NCI-H82 (cell line): ENCODE results near the gene UBE4B.
A peak's percentile ranks its signal among the peaks of the same experiment; 100 is the strongest.
"Not testable (repeated sequence)": the region's sequence is repeated elsewhere in the genome, so short reads cannot be mapped to it uniquely, and the experiment has no call there.

Experiments
- DNase-seq: peaks from one replicate; lab custom pipeline; 2025; lab: John Stamatoyannopoulos, UW

The UBE4B gene

GRCh38 chr1:10032590-10033358 lies at the start of gene UBE4B:
Gene UBE4B, plus strand, starts transcription at chr1:10032958. Its CDS starts 713 bp downstream, at chr1:10033671.
- peak; percentile 100 for DNase-seq

DNA sequence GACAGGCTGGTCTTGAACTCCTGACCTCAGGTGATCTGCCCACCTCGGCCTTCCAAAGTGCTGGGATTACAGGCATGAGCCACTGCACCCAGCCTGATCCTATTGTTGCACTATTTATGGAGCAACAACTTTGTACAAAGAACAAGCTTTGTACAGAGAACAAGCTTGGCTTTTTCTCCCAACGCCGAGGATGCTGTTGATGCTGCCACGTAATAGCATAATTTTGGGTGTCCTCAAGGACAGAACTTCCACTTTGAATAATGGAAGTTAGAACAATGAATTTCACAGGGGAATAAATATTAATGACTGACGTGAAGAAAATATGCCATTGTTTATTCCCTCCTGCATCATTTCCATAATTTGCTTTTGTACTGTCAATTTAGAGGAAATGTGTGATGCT lies 48.5 kb upstream of the UBE4B start:
- no peak for DNase-seq

DNA sequence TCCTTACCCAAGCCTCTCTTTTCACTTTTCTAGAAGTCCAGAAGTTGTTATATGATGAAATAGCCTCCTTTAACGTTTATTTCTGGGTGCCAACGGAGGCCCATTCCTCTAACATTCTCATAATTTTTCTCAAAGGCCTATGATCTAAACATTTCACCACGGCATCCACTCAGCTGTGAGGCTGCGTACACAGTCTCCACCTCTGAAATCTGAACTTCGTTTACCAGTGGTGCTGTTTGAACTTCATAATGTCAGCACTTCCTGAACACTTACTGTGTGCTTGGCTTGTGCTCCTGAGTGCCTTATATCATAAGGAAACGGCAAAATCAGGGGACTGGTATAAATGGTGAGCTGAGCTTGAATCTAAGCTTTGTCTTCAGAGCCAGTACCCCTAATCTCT lies 47.8 kb upstream of the UBE4B start:
- DNase-seq = no peak

- no peak for DNase-seq
Measured at GRCh38 chr1:9989773-9990172, 43.0 kb upstream of the UBE4B start.

- DNase-seq = no peak
Measured at GRCh38 chr1:9990944-9991343, 41.8 kb upstream of the UBE4B start.

DNA sequence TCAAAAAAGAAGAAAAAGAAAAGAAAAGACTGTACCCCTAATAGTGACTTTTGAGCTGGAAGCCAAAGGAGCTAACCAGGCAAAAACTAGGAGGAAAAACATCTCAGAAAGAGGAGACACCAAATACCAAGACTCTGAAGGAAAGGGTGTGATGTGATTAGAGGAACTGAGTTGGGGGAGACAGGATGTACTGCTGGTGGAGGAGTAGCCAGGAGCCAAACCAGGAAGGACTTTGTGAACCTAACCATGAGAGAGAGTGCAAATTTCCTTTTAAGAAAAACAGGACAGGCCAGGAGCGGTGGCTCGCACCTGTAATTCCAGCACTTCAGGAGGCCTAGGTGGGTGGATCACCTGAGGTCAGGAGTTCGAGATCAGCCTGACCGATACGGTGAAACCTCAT lies 39.8 kb upstream of the UBE4B start:
- no peak for DNase-seq

DNA sequence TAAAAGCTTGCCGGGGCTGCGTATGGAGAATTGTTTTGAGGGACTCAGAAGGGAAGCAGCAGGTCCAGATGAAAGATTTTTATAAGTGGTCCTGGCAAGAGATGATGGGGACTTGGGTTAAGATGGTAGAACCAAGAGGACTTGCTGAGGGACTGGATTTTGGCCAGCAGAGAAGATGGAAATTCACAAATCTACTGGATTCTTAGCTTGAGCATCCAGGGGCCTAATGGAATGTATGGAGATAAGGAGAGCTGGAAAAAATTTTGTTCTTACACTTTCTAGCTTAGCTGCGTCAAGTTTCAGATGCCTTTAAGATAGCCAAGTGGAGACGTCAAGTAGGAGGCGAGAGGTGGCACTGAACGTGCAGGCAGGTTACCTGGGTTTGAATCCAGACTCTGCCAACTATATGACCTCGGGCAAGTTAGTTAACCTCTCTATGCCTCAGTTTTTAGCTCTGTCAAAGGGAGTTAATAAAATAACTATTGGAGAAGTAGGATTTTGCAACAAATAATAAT lies 39.1 kb upstream of the UBE4B start:
- no peak for DNase-seq

GRCh38 chr1:9996624-9997582 lies 35.9 kb upstream of the UBE4B start, which contains the start of gene RBP7:
Gene RBP7, plus strand, starts transcription at chr1:9997228. Its CDS starts 31 bp downstream, at chr1:9997259.
- peak; percentile 70 for DNase-seq

- no peak for DNase-seq
Measured at GRCh38 chr1:10001016-10001665, 31.6 kb upstream of the UBE4B start.

GRCh38 chr1:10005248-10005647 lies 27.5 kb upstream of the UBE4B start:
- not testable (repeated sequence) for DNase-seq

- DNase-seq = peak; percentile 51
Measured at GRCh38 chr1:10007169-10007568, 25.6 kb upstream of the UBE4B start.

- no peak for DNase-seq
Measured at GRCh38 chr1:10014016-10014415, 18.7 kb upstream of the UBE4B start.

DNA sequence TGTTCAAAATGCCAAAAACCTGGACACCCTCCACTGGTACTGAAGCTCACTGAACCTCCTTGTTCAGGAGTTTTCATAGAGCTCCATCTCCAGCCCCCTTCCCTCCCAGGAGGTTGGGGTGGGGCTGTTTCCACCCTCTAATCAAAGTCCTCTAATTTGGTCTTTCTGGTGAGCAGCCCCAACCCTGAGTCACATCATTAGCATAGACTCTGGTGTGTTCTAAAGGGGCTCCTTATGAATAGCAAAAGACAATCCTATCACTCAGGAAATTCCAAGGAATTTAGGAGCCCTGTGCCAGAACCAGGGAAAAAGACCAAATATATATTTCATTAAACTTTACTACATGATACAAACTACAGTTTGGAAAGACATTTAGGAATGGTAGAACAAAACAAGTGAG lies 13.2 kb upstream of the UBE4B start:
- DNase-seq = no peak

DNA sequence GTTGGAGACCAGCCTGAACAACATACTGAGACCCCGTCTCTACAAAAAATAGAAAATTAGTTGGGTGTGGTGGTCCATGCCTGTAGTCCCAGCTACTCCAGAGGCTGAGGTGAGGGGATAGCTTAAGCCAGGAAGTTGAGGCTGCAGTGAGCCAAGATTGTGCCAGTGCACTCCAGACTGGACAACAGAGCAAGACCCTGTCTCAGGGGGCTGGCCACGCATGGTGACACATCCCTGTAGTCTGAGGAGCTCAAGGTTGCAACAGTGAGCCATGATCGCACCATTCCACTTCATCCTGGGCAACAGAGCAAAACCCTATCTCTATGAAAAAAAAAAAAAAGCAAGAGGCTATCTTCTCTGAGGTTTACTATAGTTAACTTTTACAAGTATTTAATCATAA lies 12.7 kb upstream of the UBE4B start:
- DNase-seq = no peak

DNA sequence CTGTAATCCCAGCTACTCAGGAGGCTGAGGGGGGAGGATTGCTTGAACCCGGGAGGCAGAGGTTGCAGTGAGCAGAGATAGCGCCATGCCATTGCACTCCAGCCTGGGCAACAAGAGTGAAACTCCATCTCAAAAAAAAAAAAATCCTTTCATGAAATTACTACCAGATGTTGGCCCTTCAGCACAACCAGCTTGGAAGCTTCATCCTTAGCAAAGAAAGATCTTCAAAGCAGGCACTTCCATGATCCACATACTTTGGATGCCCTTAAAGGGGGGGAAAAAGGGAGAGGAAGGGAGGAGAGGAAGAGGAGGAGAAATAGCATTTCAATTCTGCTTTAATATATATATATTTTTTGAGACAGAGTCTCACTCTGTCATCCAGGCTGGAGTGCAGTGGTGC lies 12.1 kb upstream of the UBE4B start:
- not testable (repeated sequence) for DNase-seq

DNA sequence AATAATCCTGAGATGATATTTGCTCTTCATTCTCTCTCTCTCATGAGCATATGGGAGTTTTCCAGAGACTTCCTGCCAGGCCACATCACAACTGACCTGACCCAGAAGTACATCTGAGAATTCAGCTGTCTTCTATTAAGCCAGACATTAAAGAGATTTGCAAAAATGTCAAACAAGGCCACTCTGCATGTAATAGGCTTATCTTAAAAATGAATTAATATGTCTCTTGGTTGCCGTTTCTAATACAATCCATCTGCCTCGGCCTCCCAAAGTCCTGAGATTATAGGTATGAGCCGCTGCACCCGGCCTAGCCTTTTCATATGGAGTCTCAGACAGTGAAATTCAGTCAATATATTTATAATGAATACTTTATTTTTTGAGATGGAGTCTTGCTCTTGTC lies 10.8 kb upstream of the UBE4B start:
- peak; percentile 75 for DNase-seq

DNA sequence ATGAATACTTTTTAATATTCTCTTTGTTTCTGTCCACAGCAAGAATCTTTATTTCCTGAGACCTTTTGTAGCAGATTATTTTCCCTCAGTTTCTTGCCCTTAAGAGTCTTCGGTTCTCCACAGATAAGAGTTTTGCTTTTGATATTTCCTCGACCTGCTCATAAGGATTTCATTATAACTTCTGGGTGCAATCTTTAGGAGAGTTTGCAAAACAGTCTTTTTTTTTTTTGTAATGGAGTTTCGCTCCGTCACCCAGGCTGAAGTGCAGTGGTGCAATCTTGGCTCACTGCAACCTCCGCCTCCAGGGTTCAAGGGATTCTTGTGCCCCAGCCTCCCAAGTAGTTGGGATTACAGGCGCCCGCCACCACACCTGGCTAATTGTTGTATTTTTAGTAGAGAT lies 10.1 kb upstream of the UBE4B start:
- DNase-seq = no peak

GRCh38 chr1:10025354-10025753 lies 7.4 kb upstream of the UBE4B start:
- no peak for DNase-seq

GRCh38 chr1:10027027-10027426 lies 5.7 kb upstream of the UBE4B start:
- no peak for DNase-seq

DNA sequence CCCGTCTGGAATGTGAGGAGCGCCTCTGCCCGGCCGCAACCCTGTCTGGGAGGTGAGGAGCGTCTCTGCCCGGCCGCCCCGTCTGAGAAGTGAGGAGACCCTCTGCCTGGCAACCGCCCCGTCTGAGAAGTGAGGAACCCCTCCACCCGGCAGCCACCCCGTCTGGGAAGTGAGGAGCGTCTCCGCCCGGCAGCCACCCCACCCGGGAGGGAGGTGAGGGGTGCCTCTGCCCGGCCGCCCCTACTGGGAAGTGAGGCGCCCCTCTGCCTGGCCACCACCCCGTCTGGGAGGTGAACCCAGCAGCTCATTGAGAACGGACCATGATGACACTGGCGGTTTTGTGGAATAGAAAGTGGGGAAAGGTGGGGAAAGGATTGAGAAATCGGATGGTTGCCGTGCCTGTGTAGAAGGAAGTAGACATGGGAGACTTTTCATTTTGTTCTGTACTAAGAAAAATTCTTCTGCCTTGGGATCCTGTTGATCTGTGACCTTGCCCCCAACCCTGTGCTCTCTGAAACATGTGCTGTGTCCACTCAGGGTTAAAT lies 3.7 kb upstream of the UBE4B start:
- DNase-seq = peak; percentile 23

DNA sequence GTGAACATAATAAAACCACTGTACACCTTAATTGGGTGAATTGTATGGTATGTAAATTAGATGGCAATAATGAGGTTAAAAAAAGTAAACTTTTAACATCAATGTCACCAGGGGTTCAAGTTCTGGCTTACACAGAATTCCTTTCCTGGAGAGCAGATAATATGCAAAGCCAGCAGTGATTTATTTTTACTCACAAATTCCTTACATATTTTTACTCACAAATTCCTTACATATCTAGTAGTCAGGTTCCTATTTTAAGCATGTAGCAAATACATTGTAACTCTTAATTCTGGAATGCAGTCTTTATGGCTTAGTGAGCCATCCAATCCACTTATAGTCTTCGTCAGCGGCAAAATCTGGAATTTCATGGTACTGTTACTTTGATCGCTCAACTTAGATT lies 1.3 kb upstream of the UBE4B start:
- peak; percentile 15 for DNase-seq

- peak; percentile 85 for DNase-seq
Measured at GRCh38 chr1:10033359-10033845, 644 bp downstream of the UBE4B start.
